Stimulated activated CD8-positive, alpha-beta memory T cell treated with anti-CD3 and anti-CD28 coated beads, Interleukin-15, amount 100 ng/mL, for 4 hours (primary cell): ENCODE results near the gene CAMK2G.
"Not testable (repeated sequence)": the region's sequence is repeated elsewhere in the genome, so short reads cannot be mapped to it uniquely, and the experiment has no call there.

Experiments
- DNase-seq, 2 donors: peaks; one replicate each; pipeline ENCODE4 v3.0.0-alpha.2; 2020; ENCODE audit warnings: low read depth in 2 of 2

The CAMK2G gene

DNA sequence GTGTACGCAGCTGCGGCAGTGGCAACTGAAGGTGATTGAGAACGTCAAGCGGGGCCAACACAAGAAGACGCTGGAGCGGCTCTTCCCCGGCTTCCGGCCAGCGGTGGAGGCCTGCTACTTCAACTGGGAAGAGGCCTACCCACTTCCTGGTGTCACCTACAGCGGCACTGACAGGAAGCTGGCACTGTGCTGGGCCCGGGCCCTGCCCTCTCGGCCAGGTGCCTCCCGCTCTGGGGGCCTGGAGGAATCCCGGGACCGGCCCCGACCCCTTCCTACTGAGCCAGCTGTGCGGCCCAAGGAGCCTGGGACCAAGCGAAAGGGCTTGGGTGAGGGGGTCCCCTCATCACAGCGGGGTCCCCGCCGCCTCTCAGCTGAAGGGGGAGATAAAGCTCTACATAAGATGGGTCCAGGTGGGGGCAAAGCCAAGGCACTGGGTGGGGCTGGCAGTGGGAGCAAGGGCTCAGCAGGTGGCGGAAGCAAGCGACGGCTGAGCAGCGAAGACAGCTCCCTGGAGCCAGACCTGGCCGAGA is 82.4 kb downstream of the CAMK2G start:
- no peak for DNase-seq

DNA sequence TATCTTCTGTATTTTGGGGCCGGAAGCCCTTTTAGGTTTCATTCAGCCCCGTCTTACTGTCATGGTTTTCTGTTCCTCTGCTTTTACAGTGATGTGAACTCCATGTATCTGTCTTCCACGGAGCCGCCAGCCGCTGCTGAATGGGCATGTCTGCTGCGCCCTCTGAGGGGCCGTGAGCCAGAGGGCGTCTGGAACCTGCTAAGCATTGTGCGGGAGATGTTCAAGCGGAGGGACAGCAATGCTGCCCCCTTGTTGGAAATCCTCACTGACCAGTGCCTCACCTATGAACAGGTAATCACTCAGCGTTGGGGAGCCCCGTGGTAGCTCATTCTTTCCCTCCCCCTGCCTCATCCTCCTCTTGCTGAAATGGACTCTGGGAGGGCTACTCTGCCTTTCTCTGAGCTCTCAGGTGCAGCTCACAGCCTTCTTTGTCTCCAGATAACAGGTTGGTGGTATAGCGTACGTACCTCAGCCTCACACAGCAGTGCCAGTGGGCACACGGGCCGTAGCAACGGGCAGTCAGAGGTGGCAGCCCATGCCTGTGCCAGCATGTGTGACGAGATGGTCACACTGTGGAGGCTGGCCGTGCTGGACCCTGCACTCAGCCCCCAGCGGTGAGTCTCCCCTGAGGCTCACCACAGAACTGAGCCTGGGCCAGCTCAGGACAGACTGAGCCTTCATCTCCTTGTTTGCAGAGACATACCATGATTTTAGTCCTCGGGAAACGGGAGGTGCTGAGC is 83.3 kb downstream of the CAMK2G start:
- DNase-seq: no peak

DNA sequence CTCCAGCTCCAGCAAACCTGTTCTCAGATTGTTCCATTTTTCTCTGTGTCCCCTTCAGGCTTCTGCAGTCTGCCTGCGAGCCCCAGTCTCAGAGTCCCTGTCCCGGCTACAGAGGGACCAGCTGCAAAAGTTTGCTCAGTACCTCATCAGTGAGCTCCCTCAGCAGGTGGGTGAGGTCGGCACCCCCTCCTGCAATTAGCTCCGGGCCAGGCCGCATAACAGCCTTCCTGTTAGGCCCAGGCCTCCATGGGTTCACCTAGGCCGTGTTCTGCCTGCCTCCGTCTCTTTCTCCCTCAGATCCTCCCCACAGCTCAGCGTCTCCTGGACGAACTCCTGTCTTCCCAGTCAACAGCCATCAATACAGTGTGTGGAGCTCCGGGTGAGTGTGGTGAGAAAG is 84.7 kb downstream of the CAMK2G start:
- DNase-seq: no peak

DNA sequence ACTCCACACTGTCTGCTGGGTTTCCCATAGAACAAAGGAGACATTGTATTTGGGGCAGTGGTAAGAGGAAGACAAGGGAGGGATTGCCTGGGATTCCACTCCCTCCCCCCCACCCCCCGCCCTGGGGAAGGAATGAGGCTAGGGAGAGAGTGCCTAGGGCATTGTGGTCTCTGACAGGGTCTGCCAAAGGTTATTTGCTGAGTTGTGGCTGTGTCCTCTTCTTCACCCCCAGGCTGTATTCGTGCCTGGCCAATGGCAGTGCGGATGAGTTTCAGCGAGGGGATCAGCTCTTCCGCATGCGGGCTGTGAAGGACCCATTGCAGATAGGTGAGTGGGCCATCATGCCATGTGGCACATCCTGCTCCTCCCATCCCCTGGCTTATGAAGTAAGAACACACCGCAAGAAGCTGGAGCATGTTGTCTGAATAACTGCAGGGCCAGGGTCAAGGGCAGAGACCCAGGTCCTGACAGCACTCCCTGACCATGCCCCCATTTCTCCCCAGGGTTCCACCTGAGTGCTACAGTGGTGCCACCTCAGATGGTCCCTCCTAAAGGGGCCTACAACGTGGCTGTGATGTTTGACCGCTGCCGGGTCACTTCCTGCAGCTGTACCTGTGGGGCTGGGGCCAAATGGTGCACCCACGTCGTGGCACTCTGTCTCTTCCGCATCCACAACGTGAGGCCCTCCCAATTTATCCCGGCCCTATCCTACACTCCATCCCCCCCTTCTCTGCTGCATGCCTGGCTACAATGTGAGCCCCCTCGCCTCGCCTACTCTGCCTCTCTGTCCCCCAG is 85.3 kb downstream of the CAMK2G start:
- no peak for DNase-seq

DNA sequence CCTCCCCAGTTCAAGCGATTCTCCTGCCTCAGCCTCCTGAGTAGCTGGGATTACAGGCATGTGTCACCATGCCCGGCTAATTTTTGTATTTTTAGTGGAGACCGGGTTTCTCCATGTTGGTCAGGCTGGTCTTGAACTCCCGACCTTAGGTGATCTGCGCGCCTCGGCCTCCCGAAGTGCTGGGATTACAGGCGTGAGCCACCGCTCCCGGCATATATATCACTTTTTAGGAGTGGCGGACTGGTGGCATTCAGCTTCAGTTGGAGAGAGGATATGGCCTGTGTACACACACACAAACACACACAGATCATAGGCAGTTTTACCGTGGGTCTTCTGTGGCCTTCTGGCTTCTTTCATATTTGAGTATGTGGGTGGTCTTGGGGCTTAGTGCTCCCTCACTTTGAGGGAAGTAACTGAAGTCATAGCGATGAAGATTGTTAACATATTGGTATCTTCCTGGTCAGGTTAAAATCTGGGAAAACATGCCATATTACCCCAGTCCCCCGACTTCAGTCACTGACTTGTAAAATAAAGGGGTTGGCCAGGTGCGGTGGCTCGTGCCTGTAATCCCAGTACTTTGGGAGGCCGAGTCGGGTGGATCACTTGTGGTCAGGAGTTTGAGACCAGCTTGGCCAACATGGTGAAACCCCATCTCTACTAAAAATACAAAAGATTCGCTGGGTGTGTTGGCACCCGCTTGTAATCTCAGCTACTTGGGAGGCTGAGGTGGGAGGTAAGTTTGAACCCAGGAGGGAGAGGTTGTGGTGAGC is 87.1 kb downstream of the CAMK2G start:
- not testable (repeated sequence) for DNase-seq

DNA sequence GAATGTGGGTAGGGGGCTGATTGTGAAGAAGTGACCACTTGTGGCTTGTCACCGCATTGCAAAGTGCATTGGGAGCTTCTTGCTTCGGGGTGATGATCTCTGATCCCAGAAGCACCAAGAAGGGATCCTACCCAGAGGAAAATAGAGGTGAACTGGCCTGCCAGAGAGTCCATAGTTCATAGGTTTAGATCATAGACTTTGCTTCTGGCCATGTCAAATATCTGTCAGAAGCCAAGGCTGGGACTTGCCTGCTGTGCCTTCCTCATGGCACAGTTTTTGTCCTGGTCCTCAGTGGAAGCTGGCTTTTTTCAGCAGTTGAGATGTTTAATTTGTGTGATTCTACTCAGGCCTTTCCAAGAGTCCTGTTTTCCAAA is 87.9 kb downstream of the CAMK2G start:
- no peak for DNase-seq

DNA sequence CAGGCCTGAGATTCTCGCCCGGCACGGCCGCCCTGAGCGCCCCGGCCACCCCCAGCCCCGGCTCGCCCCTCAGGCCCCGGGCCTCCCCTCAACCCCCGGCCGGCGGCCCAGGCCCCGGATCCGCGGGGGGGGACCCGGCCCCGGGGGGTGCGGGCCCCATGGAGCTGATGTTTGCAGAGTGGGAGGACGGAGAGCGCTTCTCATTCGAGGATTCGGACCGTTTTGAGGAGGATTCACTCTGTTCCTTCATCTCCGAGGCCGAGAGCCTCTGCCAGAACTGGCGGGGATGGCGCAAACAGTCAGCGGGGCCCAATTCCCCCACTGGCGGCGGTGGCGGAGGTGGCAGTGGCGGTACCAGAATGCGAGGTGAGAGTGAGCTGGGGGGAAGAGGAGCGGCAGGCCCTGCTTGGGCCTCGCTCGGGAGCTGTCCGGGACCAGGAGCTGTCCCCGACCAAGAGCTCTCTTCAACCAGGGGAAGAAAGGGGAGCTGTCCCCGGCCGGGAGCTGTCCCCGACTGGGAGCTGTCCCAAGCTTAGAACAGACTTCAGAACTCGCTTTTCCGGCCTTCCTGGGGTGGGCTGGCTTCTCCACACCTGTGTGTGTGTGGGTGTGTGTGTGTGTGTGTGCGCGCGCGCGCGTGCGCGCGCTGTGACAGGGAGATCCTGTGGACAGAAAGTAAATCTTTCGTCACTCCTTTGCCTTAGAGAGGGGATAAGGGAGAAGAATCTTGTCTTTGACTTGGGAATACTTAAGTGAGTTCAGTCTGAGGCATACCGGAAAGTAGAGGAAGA is 88.4 kb downstream of the CAMK2G start:
- no peak for DNase-seq

DNA sequence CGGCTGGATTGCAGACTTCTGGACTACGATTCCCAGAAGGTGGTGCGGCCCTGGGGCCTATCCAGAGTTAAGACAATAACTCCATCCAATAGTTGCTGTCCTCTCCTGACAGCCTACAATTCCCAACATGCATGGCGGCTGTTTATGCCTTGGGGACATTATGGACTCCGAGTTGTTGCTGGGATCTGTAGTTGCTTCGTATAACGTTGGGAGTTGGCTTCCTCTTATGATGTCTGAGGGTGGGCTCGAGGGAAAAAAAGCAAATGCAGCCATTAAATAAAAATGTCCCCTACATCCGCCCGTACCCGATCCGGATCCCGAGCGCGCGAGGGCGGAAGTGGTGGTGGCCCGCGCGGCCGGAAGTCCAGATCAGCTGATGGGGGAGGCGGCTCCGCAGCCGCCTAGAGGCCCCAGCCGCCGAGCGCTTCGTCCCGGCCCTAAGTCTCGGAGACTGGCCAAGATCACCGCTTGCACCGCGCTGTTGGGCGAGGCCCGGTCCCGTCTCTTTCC is 89.1 kb downstream of the CAMK2G start, which contains the start of gene ZSWIM8:
TSS of gene ZSWIM8 (plus strand) at position 396 of the 510 bp plus-strand sequence. CDS start 273 bp downstream, outside the sequence.
- DNase-seq: peak; percentile 71 to 72

DNA sequence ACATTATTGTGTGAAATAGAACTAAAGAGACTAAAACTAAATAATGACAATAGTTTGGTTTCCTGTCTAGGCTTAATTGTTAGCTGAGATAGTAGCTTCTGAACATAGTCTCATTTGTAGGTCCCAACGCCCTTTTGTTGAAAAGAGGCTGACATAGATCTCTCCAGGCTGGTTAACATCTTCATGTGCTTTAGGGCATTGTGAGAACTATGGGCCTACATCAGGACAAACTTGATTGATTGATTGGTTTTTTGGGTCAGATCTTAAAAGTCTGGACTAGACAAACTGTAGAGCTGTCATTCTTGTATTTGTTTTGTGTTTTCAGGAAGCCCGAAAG is 91.6 kb downstream of the CAMK2G start:
- DNase-seq: no peak

DNA sequence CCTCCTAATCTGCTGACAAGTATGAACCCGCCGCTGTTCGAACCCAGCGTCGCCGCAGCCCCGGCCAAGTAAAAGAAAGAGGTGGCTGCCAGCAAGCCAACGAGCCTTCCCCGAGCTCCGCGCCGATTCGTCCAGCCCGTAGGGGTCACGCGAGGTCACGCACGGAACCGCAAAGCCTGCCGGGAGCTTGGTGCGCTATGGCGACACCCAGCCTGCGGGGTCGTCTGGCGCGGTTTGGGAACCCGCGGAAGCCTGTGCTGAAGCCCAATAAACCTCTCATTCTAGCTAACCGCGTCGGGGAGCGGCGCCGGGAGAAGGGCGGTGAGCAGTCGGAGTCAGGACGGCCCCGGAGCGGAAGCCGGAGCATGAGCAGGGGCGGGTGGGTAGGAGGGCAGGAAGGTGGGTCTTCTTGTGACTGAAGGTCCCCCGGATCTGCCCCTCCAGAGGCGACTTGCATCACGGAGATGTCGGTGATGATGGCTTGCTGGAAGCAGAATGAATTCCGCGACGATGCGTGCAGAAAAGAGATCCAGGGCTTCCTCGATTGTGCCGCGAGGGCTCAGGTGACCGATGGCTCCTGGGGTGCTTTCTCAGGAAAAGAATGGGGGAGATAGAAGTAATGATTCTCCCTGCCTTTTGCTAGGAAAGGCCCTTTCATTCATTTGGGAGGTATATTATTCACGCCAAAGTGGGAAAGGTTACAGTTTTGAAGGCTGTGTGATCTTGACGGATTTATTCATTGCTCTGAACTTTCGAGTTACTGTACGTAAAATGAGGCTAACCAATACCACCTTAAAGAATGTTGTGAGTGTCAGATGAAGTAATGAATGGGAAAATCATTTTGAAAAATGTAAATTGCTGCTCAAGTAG is 92.2 kb downstream of the CAMK2G start, which contains the start of gene CHCHD1:
TSS of gene CHCHD1 (plus strand) at position 170 of the 870 bp plus-strand sequence. CDS start at position 198, 28 bp downstream.
- peak; percentile 79 to 80 for DNase-seq

DNA sequence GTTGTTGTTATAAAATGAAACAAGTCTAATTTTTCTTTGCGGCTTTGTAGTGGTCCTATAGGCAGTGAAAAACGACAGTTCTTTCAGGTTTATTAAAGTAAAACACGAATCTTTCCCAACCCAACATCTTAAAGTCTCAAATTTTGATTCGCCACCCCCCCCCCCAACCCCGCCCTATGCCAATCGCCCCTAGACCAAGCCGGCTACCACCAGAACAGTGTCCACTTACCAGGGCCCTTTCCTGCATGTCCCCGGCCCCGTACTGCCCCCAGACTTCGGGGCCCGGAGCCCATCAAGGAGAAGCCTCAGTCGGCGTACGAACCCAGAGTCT is 92.8 kb downstream of the CAMK2G start:
- no peak for DNase-seq

DNA sequence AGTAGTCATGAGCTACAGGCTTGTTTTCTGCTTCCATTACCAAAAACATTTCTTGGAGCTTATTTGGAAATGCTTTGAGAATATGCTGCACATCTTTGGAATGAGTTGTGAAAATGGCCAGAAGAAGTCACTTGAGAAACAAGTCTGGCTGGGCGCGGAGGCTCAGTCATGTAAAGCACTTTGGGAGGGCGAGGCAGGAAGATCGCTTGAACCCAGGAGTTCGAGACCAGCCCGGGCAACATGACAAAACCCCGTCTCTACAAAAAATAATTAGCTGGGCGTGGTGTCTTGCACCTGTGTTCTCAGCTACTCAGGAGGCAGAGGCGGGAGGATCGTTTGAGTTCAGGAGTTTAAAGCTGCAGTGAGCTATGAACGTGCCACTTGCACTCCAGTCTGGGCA is 93.4 kb downstream of the CAMK2G start:
- DNase-seq: no peak

DNA sequence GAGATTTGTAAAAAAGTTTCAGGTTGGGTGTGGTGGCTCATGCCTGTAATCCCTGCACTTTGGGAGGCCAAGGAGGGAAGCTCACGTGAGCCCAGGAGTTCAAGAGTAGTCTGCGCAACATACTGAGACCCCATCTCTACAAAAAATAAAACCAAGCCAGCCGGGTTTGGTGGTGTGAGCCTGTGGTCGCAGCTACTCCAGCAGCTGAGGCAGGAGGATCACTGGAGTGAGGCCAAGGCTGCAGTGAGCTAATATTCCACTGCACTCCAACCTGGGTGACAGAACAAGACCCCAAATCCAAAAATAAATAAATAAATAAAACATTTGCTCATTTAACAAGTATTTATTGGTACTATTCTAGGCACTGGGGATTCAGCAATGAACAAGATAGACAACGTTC is 94.1 kb downstream of the CAMK2G start:
- no peak for DNase-seq

DNA sequence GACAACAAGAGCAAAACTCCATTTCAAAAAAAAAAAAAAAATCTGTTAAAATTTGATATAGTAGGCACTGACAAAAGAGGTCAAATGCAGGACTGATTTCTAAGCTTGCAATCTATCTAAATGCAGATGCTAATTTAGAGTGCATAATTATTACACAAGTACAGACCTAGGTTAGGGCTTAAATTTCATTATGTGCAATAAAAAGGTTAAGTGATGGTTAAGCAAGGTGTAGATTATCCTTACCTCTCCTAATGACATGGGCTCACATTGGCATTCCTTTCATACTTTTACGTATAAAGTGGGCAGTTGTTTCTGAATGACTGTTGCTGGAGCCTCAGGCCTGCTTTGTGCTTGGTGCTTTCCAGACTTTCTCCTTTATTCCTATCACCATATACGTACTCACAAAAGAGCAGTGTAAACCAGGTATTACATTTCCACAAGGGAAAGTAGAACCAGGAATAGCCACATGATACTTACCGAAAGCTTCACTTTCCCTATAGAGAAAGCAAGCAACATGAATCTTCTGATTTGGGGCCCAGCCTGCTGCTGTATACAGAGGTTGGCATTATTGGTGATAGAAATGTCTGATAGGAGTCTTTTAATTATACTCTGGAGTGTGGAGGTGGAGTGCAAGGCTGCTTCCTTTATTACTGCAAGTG is 94.7 kb downstream of the CAMK2G start:
- no peak for DNase-seq

DNA sequence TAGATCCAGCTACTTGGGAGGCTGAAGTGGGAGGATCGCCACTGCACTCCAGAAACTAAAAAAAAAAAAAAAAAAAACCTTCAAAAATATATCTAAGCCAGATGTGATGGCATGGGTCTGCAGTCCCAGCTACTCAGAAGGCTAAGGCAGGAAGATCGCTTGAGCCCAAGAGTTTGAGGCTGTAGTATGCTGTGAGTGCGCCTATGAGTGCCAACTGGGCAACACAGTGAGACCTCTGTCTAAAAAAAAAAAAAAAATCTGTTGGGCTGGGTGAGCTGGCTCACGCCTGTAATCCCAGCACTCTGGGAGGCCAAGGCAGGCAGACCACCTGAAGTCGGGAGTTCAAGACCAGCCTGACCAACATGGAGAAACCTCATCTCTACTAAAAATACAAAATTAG is 95.3 kb downstream of the CAMK2G start:
- no peak for DNase-seq

DNA sequence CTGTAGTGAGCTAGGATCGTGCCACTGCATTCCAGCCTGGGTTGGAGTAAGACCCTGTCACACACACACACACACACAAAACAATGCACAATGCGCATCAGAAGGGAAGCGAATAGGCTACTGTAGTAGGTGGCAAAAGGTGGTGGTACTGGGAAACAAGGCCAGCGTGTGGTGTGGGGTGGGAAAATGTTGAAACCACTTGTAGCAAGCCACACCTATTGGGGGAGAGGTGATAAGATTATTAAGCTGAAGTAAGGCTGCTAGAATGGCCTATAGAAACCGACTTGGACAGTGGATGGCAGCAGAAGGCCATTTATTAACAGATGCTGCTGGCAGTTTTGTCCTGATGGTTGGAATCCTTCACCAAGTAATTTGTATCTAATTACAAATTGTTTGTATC is 99.7 kb downstream of the CAMK2G start:
- no peak for DNase-seq

DNA sequence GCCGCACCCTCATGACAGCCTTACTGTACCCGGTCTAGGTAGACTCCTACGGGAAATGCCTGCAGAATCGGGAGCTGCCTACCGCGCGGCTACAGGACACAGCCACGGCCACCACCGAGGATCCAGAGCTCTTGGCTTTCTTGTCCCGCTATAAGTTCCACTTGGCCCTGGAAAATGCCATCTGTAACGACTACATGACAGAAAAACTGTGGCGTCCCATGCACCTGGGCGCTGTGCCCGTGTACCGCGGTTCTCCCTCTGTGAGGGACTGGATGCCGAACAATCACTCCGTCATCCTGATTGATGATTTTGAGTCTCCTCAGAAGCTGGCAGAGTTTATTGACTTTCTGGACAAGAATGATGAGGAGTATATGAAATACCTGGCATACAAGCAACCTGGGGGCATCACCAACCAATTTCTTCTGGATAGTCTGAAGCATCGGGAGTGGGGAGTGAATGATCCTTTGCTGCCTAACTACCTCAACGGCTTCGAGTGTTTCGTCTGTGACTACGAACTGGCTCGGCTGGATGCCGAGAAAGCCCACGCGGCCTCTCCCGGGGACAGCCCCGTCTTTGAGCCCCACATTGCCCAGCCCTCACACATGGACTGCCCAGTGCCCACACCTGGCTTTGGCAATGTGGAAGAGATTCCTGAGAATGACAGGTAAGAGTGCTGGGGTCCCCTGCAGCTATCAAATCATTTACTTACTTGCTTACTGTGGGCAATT is 101.0 kb downstream of the CAMK2G start:
- DNase-seq: no peak

DNA sequence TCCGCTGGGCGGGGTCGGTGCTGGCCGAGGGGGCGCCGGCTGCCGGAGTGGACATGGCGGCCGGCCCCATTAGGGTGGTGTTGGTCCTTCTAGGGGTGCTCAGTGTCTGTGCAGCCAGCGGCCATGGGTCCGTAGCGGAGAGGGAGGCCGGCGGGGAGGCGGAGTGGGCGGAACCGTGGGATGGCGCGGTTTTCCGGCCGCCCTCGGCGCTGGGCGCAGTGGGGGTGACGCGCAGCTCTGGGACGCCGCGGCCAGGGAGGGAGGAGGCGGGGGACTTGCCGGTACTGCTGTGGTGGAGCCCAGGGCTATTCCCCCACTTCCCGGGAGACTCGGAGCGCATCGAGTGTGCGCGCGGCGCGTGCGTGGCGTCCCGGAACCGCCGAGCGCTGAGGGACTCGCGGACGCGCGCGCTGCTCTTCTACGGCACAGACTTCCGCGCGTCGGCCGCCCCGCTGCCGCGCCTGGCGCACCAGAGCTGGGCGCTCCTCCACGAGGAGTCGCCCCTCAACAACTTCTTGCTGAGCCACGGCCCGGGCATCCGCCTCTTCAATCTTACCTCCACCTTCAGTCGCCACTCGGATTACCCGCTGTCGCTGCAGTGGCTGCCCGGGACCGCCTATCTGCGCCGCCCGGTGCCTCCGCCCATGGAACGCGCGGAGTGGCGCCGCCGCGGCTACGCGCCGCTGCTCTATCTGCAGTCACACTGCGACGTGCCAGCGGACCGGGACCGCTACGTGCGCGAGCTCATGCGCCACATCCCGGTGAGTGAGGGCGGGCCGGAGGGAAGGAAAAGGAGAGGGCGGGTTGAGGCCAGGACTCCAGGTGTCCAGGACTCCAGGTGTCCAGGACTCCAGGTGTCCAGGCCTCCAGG is 101.8 kb downstream of the CAMK2G start:
- DNase-seq: peak; percentile 68 to 72
